Colonic mucosa (tissue), 4 donors: ENCODE results near the gene ARHGAP25. TPM values are rescaled to one million over a fixed set of nuclear protein-coding genes. Genes with fewer than 3 reads are reported as not detected.
A peak's percentile ranks its signal among the peaks of the same experiment; 100 is the strongest.

ENCODE experiments used
- DNase-seq: peaks from one replicate; pipeline ENCODE4 v3.0.0-alpha.2; 2020
- H3K27ac ChIP-seq: fragments of 200-600 bp; one replicate; pipeline ENCODE4 v1.8.0; 2021
- H3K27me3 ChIP-seq: fragments of 200-600 bp; one replicate; pipeline ENCODE4 v1.8.0; 2021
- H3K36me3 ChIP-seq: fragments of 200-600 bp; one replicate; pipeline ENCODE4 v1.8.0; 2021
- H3K4me1 ChIP-seq: fragments of 200-600 bp; one replicate; pipeline ENCODE4 v1.8.0; 2021; ENCODE audit warnings: mild to moderate bottlenecking
- H3K4me3 ChIP-seq: fragments of 200-600 bp; one replicate; pipeline ENCODE4 v1.8.0; 2021
- H3K9ac ChIP-seq, 2 donors: one replicate each; pipeline ENCODE4 v1.7.0; 2013; ENCODE audit warnings: control low read depth in 2 of 2, low read depth in 2 of 2, low read length in 2 of 2
- H3K9me3 ChIP-seq: fragments of 200-600 bp; one replicate; pipeline ENCODE4 v1.8.0; 2021
- intact Hi-C: fragments of 100-400 bp; cut with DNase I; formaldehyde crosslinking; loops from one replicate; pipeline ENCODE4 v1.14.1; 2022
- total RNA-seq, 2 donors: library from RNA; stranded (reverse); fragmentation: NEBNext Ultra II Directional in 1 of 2; extraction: Animal tissue kit (Norgen Biotek cat#: 25700) in 1 of 2; gene quantifications; one replicate each; pipeline ENCODE4 v1.2.1, GENCODE V29; 2021
- TF ChIP-seq, protein P1 (sequence below): fragments of 200-600 bp; IDR thresholded peaks from one replicate; pipeline ENCODE4 v1.8.0; 2022; ENCODE audit warnings: antibody characterized with exemption, mild to moderate bottlenecking
- donor health status: healthy.
- donor health status: DM: no; HTN: no; CAD: no.
- donor health status: DM: no; HTN: no; CAD: no.

Gene ARHGAP25
- total RNA-seq, 2 donors from 2014 or later: 3.6 to 3.7 TPM

DNA sequence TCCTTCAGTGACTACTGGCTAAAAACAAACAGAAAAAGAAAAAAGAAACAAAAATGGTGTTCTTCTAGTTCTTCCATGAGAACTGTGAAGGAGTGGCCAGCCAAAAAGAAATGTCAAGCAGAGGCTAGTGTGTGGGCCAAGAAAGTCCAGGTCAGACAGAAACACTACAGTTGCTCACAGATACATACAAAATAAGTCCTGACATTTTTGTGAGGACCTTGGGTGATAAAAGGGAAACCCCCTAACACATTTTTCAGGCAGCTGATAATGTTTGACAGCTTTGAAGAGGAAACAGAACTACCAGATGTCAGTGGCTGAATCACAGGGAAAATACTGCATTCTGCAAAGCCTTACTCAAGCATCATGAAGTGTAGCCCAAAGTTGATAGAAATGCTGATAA lies 28.1 kb downstream of the ARHGAP25 start:
- intact Hi-C loops: no loop called here
- H3K4me1 ChIP-seq: no peaks in the 10 kb centered on the region
- peak overlapping the region; percentile 2 for H3K27ac ChIP-seq

DNA sequence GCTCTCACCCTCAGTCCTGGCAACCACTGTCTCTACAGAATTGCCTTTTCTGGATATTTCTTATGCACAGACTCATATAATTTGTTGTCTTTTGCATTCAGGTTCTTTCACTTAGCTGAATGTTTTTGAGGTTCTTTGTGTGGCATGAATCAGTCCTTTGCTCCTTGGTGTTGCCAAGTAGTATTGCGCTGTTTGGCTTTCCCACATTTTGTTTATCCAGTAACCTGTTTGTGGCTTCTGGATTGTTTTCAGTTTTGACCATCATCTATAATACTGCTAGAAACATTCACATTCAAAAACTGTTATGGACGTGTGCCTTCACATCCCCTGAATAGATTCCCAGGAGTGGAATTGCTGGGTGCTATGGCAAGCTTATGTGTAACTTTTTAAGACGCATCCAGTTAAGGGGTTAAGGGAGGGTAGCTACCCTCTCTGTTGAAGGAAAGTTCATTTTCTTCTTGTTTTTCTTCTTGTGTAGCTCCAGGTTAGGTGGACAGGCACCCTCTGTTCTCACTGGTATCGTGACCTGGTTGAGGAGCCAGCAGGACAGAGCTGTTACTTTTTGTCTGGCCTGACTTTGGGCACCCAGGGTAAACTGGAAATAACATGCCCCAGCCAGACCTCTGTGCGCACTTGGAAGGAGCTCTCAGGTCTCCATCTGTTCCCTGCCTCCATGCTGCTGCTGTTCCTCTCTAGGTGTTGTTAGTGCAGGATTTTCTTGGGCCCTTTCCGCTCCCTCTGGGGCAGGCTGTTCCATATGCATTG lies 29.6 kb downstream of the ARHGAP25 start:
- Histone ChIP-seq H3K27me3 (no peaks in the 10 kb centered on the region), H3K4me1 (no peaks in the 10 kb centered on the region), H3K27ac (peak overlapping the region; percentile 50), H3K9ac (peak overlapping the region in 1 of 2 donors; percentile 35), H3K9me3 (no peaks in the 10 kb centered on the region), H3K4me3 (no peak overlapping the region), H3K36me3 (no peaks in the 10 kb centered on the region)
- DNase-seq: peak; percentile 17
- TF ChIP-seq, protein P1, sequence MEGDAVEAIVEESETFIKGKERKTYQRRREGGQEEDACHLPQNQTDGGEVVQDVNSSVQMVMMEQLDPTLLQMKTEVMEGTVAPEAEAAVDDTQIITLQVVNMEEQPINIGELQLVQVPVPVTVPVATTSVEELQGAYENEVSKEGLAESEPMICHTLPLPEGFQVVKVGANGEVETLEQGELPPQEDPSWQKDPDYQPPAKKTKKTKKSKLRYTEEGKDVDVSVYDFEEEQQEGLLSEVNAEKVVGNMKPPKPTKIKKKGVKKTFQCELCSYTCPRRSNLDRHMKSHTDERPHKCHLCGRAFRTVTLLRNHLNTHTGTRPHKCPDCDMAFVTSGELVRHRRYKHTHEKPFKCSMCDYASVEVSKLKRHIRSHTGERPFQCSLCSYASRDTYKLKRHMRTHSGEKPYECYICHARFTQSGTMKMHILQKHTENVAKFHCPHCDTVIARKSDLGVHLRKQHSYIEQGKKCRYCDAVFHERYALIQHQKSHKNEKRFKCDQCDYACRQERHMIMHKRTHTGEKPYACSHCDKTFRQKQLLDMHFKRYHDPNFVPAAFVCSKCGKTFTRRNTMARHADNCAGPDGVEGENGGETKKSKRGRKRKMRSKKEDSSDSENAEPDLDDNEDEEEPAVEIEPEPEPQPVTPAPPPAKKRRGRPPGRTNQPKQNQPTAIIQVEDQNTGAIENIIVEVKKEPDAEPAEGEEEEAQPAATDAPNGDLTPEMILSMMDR: no peak
- intact Hi-C loops: no loop called here

More for the DNA sequence above, 28.1 kb downstream of the ARHGAP25 start:
- Histone ChIP-seq H3K36me3 (no peaks in the 10 kb centered on the region), H3K27me3 (no peaks in the 10 kb centered on the region), H3K4me3 (no peak overlapping the region), H3K9me3 (no peaks in the 10 kb centered on the region), H3K9ac (no peak overlapping the region)
- DNase-seq: peak; percentile 5
- TF ChIP-seq, protein P1: no peak

DNA sequence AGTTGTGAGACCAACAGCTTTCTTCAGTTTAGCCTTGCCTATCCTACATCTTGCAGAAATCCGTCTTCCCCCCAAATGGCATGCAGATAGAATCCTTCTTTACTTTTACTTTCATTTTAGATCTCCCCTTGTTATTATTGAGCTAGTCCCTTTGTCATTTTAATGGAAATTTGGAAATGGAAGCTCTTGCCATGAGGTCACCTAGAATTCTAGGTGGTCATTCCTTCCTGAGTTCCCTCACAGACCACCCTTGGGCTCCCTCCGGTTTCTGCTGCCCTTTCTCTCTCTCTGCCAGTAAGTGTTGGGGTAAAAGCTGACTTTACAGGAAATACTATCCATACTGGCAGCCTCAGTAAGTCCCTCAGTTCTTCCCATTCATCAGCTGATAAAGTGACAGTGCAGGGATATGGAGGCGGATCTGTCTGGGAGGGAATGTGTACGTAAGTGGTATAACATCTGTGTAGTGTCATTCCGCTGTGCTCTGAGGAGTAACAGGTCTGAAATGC lies 30.2 kb downstream of the ARHGAP25 start:
- intact Hi-C loops: no loop called here
- no peak overlapping the region for H3K4me3 ChIP-seq
- H3K4me1 ChIP-seq: no peaks in the 10 kb centered on the region
- H3K27me3 ChIP-seq: no peaks in the 10 kb centered on the region
- peak overlapping the region in 1 of 2 donors; percentile 35 for H3K9ac ChIP-seq
- no peaks in the 10 kb centered on the region for H3K9me3 ChIP-seq
- TF ChIP-seq, protein P1: no peak
- H3K27ac ChIP-seq: peak overlapping the region; percentile 50
- no peaks in the 10 kb centered on the region for H3K36me3 ChIP-seq
- peak; percentile 15 for DNase-seq

DNA sequence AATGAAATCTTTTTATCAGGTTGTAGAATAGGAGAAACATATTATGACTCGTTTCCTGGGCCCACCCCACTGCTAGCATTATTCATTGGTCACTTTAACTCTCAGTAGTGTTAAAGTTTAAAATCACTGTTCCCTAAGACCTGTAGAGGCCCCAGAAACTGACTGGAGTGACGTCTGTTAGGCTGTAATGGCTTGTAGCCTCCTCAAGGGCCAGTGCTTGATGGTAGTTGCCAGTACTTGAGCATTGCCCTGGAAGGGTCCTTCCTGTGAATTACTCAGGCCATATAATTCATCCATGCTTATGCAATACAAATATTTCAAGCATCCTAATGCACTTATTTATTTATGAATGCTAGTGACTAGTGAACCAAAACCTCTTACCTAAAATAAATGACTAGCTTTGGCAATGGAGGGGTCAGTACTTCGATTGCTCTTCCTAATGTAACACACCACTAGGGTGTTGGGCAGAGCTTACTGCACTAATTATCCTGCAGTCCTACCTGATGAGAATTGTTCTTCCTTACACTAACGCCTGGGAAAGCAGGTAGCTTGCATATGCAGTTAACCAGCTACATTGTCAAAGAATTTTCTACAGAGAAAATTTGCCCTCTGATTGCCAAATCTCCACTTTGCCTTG lies 31.2 kb downstream of the ARHGAP25 start:
- Histone ChIP-seq H3K27ac (peak overlapping the region; percentile 65), H3K9me3 (no peaks in the 10 kb centered on the region), H3K4me3 (no peak overlapping the region), H3K36me3 (no peaks in the 10 kb centered on the region), H3K9ac (no peak overlapping the region), H3K4me1 (no peaks in the 10 kb centered on the region), H3K27me3 (no peaks in the 10 kb centered on the region)
- intact Hi-C loops: no loop called here
- TF ChIP-seq, protein P1: no peak
- peak; percentile 8 for DNase-seq

DNA sequence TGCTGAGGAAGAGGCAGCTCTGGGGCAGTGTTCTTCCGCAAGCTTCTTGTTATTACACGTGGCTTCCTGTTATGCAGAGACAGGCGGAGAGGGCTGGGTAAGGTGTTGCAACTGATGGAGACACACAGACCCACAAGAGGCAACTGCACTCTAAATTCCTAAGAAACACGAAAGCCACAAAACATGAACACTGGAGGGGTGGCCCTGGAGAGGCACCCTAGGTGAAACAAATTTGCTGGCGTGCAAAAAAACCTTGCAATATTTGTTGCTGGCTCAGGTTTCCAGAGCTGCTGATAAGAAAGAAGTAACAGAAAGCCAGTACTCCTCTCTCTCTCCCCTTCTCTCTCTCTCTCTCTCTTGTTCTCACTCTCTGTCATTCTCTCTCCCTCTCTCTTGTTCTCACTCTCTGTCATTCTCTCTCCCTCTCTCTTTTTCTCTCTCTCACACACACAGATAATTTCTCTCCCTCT lies 31.8 kb downstream of the ARHGAP25 start:
- H3K4me3 ChIP-seq: no peak overlapping the region
- peak overlapping the region; percentile 65 for H3K27ac ChIP-seq
- no peaks in the 10 kb centered on the region for H3K27me3 ChIP-seq
- DNase-seq: peak; percentile 44
- no peaks in the 10 kb centered on the region for H3K4me1 ChIP-seq
- TF ChIP-seq, protein P1: no peak
- no peaks in the 10 kb centered on the region for H3K9me3 ChIP-seq
- no peak overlapping the region for H3K9ac ChIP-seq
- intact Hi-C loops: no loop called here
- H3K36me3 ChIP-seq: no peaks in the 10 kb centered on the region
